ENCODE data around the gene CD1E.

DNA sequence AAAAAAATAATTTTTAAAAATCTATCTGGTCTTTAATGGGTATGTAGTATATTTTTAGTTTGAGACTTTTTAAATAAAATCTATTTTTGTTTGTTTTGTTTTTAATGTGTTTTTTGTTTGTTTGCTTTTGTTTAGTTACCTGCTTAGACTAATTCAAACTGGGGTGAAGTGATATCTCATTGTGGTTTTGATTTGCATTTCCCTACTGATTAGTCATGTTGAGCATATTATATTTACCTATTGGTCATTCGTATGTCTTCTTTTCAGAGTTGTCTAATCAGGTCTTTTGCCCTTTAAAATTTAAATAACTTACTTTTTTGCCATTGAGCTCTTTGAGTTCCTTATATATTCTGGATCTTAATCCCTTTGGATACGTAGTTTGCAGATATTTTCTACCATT is 42.6 kb upstream of the CD1E start:
- TF ChIP-seq, protein P1, sequence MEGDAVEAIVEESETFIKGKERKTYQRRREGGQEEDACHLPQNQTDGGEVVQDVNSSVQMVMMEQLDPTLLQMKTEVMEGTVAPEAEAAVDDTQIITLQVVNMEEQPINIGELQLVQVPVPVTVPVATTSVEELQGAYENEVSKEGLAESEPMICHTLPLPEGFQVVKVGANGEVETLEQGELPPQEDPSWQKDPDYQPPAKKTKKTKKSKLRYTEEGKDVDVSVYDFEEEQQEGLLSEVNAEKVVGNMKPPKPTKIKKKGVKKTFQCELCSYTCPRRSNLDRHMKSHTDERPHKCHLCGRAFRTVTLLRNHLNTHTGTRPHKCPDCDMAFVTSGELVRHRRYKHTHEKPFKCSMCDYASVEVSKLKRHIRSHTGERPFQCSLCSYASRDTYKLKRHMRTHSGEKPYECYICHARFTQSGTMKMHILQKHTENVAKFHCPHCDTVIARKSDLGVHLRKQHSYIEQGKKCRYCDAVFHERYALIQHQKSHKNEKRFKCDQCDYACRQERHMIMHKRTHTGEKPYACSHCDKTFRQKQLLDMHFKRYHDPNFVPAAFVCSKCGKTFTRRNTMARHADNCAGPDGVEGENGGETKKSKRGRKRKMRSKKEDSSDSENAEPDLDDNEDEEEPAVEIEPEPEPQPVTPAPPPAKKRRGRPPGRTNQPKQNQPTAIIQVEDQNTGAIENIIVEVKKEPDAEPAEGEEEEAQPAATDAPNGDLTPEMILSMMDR (IDR thresholded peaks at IDR 0.05): no peak
- TF ChIP-seq POLR2A (IDR thresholded peaks at IDR 0.05) (no peak), POLR2AphosphoS5 (IDR thresholded peaks at IDR 0.05) (no peak)
